ENCODE measurements around the gene HECW1.

Gene HECW1

DNA sequence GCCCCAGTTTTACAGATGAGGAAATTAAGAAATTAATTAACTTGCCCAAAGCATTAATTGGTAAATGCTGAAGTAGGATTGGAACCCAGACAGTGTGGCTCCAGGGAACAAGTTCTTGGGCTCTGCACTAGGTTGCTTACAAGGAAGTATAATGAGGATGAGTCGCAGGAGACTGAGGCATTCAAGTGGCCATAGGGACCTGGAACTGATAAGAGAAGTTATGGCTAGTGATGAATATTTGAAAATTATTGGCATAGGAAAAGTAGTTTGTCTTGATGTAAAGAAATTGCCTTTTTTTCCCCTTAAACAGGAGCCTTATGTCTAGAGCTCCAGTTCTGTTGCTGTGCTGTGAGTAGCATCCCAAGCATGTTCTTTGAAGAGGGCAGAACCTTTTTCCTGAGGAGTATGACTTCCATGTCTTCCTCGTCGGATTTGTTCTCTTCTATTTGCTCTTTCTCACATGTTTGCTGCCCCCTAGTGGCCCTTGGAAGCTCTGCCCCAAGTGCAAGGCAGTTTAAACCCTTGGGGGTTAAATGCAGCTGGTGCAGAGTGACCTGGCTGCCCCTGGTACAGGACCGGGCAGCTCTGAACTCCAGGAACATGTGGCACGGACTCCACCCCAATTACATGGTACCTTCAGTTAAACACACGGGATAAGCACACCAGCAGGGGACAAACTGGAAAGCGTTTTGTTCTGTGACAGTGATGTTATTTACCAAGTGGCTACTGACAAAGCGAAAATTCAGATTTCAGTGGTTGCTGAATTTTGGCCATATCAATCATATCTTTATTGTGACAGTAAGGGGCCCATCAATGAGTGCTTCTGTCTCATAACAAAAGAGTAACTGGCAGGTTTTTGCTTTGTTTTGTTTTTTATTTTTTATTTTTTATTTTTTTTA lies 148.8 kb downstream of the HECW1 start:
- TF ChIP-seq, protein P1, sequence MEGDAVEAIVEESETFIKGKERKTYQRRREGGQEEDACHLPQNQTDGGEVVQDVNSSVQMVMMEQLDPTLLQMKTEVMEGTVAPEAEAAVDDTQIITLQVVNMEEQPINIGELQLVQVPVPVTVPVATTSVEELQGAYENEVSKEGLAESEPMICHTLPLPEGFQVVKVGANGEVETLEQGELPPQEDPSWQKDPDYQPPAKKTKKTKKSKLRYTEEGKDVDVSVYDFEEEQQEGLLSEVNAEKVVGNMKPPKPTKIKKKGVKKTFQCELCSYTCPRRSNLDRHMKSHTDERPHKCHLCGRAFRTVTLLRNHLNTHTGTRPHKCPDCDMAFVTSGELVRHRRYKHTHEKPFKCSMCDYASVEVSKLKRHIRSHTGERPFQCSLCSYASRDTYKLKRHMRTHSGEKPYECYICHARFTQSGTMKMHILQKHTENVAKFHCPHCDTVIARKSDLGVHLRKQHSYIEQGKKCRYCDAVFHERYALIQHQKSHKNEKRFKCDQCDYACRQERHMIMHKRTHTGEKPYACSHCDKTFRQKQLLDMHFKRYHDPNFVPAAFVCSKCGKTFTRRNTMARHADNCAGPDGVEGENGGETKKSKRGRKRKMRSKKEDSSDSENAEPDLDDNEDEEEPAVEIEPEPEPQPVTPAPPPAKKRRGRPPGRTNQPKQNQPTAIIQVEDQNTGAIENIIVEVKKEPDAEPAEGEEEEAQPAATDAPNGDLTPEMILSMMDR (IDR thresholded peaks at IDR 0.05; ENCODE audit: extremely low read depth, missing control alignments): peak; percentile 99
- DNase-seq (ENCODE audit: low spot score): peak; percentile 72

DNA sequence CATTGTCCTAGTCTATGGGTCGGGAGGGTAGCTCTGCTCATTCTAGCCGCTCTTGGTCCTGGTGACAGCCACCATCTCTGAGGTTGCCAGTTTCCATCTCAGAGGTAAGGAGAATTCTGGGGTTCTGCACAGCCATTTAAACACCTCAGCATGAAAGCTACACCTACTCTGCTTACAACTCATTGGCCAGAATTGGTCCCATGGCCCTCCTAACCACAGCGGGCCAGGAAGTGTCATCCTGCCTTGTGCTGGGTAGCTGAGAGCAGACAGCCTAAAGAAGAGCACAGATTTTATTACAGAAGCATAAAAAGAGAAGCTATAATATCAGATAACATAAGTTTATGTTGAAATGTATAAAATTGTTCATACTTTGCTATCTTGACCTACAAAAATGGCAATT lies 152.7 kb downstream of the HECW1 start:
- no peak for DNase-seq (ENCODE audit: low spot score)
- TF ChIP-seq, protein P1 (IDR thresholded peaks at IDR 0.05; ENCODE audit: extremely low read depth, missing control alignments): no peak

DNA sequence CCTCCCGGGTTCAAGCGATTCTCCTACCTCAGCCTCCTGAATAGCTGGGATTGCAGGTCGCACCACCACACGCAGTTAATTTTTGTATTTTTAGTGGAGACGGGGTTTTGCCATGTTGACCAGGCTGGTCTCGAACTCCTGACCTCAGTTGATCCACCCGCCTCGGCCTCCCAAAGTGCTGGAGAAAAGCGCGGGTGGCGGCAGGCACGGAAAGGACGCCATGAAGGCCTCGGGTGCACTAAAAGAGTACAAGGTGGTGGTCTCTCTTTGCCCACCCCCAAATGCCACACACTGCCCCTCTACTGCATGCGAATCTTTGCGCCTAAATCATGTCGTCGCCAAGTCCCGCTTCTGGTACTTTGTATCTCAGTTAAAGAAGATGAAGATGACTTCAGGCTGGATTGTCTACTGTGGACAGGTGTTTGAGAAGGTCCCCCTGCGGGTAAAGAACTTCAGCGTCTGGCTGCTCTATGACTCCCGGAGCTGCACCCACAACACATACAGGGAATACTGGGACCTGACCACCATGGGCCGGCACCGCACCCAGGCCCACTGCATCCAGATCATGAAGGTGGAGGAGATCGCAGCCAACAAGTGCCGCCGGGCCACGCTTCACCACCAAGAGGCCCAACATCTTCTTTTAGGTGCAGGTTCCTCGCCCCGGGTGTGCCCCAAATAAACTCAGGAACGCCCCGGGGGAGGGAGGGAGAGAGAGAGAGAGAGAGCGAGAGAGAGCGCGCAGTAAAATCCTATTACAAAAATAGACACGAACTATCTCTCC lies 161.7 kb downstream of the HECW1 start:
- no peak for DNase-seq (ENCODE audit: low spot score)
- TF ChIP-seq, protein P1 (IDR thresholded peaks at IDR 0.05; ENCODE audit: extremely low read depth, missing control alignments): no peak

DNA sequence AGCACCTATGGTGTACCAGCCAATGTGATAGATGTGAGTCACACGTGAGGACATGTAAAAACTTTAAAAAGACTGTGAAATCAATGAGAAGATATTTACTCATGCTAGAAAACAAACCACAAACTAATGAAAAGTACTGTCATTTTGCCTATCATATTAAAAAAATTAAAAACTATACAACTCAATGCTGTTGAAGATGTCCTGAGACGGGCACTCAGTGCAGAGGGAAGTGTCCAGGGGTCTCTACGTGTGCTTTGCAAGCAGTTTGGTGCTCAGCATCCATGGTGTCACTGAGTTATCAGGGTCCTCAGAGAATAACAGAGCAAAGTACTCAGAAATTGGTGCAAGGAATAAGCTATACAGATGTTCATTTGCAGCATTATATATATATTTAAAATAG lies 162.3 kb downstream of the HECW1 start:
- DNase-seq (ENCODE audit: low spot score): no peak
- TF ChIP-seq, protein P1 (IDR thresholded peaks at IDR 0.05; ENCODE audit: extremely low read depth, missing control alignments): no peak

DNA sequence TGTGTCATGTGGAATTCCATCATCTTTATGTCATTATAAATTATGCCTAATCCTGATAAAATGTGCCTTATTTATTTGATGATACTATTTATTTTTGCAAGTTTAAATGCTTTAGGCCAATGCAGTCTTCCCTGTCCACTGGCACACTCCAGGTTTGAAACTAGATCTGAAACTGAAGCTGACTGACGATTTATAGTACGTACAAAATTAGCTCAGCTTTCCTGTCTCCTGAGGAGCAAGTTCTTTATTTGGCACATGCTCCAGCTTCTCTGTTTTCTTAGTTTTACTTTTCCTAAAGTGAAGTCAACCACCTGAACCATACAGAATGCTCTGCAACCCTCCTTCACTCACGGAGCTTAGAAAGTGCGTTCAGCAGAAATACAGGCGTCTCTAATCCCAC lies 164.1 kb downstream of the HECW1 start:
- no peak for DNase-seq (ENCODE audit: low spot score)
- TF ChIP-seq, protein P1 (IDR thresholded peaks at IDR 0.05; ENCODE audit: extremely low read depth, missing control alignments): no peak

DNA sequence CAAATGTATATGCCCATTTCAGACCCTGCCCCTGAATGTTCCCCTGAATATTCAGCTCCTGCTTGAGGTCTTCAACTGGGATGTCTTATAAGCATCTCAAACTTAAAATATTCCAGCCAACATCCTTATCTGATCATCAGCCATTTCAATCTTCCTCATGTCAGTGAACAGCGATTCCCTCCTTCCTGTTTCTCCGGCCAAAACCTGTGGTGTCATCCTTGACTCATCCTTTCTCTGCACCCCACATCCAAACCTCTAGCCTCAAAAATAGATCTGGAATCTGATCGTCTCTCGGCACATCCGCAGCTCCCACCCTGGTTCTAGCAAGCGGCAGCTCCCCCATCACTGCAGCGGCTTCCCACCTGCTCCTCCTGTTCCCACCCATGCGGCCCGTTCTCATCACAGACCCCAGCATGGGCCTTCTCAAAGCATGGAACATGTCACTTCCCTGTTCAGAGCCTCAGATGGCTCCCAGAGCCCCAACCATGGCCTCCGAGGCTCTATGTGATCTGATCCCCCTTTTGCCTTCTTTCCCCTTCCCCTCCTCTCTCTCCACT lies 165.7 kb downstream of the HECW1 start:
- DNase-seq (ENCODE audit: low spot score): no peak

More for the DNA sequence above, 165.7 kb downstream of the HECW1 start:
- TF ChIP-seq, protein P1 (IDR thresholded peaks at IDR 0.05; ENCODE audit: extremely low read depth, missing control alignments): no peak

All from GM20000 (cell line).